Measurements from ENCODE around the gene TGM6. TPM values are rescaled to one million over a fixed set of nuclear protein-coding genes. Genes with fewer than 3 reads are reported as not detected.

TGM6 gene
- total RNA-seq, 1 experiment from 2014 or later: not detected

DNA sequence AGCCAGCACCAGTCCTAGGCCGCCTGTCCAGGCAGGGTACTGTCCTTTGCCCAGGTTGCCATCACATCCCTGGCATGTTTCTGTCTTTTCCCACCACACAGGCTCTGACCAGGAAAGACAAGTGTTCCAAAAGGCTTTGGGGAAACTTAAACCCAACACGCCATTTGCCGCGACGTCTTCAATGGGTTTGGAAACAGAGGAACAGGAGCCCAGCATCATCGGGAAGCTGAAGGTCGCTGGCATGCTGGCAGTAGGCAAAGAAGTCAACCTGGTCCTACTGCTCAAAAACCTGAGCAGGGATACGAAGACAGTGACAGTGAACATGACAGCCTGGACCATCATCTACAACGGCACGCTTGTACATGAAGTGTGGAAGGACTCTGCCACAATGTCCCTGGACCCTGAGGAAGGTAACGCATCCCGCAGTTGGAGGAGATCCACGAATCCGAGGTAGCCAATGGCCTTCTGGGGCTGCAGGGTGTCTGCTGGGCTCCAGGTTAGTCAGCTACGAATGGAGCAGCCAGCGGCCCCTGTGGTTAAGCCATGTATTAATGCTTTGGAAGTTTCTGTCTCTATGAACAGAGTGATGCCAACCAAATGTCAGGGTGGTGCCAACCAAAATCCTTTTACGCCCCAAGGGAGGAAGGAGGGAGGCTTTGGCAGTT lies 48.7 kb upstream of the TGM6 start:
- no peaks in the 10 kb centered on the region for H3K36me3 Mint-ChIP-seq
- H3K4me3 Mint-ChIP-seq: no peak overlapping the region
- ATAC-seq (no peak), DNase-seq (ENCODE audit: low spot score) (no peak)
- H3K27ac Mint-ChIP-seq: no peak overlapping the region
- ChIA-PET CTCF (interaction anchor here (1.1 to 2.3 kb wide), 3 partner anchors 8 to 160 kb away, joined by 3 to 8 read pairs (median 5); no protein-coding TSS in a partner anchor), POLR2A (no interaction called here)
- TF ChIP-seq CREM (CRISPR knock-in tag; IDR thresholded peaks at IDR 0.05) (no peak), STAT6 (CRISPR knock-in tag; conservative IDR thresholded peaks at IDR 0.05; ENCODE audit: low read depth) (no peak), EMX1 (CRISPR knock-in tag; IDR thresholded peaks at IDR 0.05) (no peak), E2F4 (CRISPR knock-in tag; IDR thresholded peaks at IDR 0.05; ENCODE audit: borderline replicate concordance, low read depth) (no peak), RELA (CRISPR knock-in tag; IDR thresholded peaks at IDR 0.05; ENCODE audit: borderline replicate concordance) (no peak)
- no peaks in the 10 kb centered on the region; the same call in 1 of the 2 replicates for H3K27me3 Mint-ChIP-seq (ENCODE audit: low read depth)
- H3K9me3 Mint-ChIP-seq: no peaks in the 10 kb centered on the region
- peaks cover 11% of the 10 kb centered on the region for H3K4me1 Mint-ChIP-seq

DNA sequence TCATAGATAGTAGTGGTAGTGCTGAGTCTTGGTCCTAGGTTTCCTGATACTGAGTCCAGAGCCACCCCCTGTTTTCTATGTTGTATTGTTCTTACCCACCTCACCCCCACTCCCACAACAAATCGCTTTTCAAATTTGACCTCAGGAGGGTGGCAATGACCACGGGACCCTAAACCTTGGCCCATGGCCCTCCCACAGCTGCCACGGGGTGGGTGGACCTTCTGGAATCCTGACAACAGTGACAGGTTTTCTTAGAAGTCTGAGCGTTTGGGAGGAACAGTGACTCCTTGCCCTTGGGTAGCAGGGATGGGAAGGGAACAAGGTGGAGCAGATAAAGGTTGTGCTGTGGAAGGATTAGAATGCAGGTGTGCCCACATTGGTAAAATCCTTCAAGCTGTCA lies 48.0 kb upstream of the TGM6 start:
- CTCF ChIA-PET: interaction anchor here (2.3 kb wide), 1 partner anchor 125 kb away, joined by 8 read pairs; no protein-coding TSS in a partner anchor
- POLR2A ChIA-PET: no interaction called here
- Mint-ChIP-seq H3K36me3 (no peaks in the 10 kb centered on the region), H3K27me3 (ENCODE audit: low read depth) (no peaks in the 10 kb centered on the region; the same call in 1 of the 2 replicates), H3K27ac (no peak overlapping the region), H3K4me1 (peaks cover 11% of the 10 kb centered on the region), H3K4me3 (no peak overlapping the region), H3K9me3 (no peaks in the 10 kb centered on the region)
- ATAC-seq (no peak), DNase-seq (ENCODE audit: low spot score) (no peak)
- TF ChIP-seq, protein P1, sequence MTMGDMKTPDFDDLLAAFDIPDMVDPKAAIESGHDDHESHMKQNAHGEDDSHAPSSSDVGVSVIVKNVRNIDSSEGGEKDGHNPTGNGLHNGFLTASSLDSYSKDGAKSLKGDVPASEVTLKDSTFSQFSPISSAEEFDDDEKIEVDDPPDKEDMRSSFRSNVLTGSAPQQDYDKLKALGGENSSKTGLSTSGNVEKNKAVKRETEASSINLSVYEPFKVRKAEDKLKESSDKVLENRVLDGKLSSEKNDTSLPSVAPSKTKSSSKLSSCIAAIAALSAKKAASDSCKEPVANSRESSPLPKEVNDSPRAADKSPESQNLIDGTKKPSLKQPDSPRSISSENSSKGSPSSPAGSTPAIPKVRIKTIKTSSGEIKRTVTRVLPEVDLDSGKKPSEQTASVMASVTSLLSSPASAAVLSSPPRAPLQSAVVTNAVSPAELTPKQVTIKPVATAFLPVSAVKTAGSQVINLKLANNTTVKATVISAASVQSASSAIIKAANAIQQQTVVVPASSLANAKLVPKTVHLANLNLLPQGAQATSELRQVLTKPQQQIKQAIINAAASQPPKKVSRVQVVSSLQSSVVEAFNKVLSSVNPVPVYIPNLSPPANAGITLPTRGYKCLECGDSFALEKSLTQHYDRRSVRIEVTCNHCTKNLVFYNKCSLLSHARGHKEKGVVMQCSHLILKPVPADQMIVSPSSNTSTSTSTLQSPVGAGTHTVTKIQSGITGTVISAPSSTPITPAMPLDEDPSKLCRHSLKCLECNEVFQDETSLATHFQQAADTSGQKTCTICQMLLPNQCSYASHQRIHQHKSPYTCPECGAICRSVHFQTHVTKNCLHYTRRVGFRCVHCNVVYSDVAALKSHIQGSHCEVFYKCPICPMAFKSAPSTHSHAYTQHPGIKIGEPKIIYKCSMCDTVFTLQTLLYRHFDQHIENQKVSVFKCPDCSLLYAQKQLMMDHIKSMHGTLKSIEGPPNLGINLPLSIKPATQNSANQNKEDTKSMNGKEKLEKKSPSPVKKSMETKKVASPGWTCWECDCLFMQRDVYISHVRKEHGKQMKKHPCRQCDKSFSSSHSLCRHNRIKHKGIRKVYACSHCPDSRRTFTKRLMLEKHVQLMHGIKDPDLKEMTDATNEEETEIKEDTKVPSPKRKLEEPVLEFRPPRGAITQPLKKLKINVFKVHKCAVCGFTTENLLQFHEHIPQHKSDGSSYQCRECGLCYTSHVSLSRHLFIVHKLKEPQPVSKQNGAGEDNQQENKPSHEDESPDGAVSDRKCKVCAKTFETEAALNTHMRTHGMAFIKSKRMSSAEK (CRISPR knock-in tag; IDR thresholded peaks at IDR 0.05; ENCODE audit: borderline replicate concordance): no peak
- TF ChIP-seq ZNF281 (CRISPR knock-in tag; IDR thresholded peaks at IDR 0.05): no peak

DNA sequence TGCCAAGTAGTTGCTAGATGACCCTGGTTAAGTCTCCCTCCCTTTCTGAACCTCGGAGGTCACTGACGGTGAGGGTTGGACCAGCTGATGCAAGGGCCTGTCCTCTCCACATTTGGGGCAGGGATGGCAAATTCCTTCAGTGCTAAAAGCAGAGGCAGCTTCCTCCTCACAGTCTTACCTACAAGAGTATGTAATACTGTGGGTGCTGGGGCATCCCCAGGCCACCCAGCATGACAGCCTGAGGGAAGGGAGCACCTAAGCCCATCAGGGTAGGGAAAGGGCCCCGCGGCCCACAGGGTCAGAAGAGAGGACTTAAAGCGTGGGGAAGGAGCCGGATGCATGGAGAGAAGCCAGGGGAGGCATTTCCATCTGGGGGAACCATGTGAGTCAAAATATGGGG lies 46.9 kb upstream of the TGM6 start:
- Mint-ChIP-seq H3K27ac (no peak overlapping the region), H3K27me3 (ENCODE audit: low read depth) (no peaks in the 10 kb centered on the region; the same call in 1 of the 2 replicates), H3K4me1 (peaks cover 11% of the 10 kb centered on the region), H3K36me3 (no peaks in the 10 kb centered on the region), H3K4me3 (no peak overlapping the region), H3K9me3 (no peaks in the 10 kb centered on the region)
- DNase-seq (ENCODE audit: low spot score) (no peak), ATAC-seq (no peak)
- ChIA-PET POLR2A (no interaction called here), CTCF (interaction anchor here (1.5 kb wide), 1 partner anchor 126 kb away, joined by 5 read pairs; no protein-coding TSS in a partner anchor)
- TF ChIP-seq STAT6 (CRISPR knock-in tag; conservative IDR thresholded peaks at IDR 0.05; ENCODE audit: low read depth): no peak
- TF ChIP-seq PRDM15 (CRISPR knock-in tag; IDR thresholded peaks at IDR 0.05): no peak
- no peak for TF ChIP-seq USF2 (CRISPR knock-in tag; IDR thresholded peaks at IDR 0.05)

All from WTC11 (cell line).